Heart left ventricle (tissue), 13 donors: ENCODE results near the gene MARCO.

Experiments used
- CTCF ChIP-seq, 12 donors: fragments of 200-600 bp; sonication (generic) in 4 of 12; IDR thresholded peaks; one replicate each; pipeline versions ENCODE4 v1.5.0 to v1.8.0; 2018 to 2022; ENCODE audit warnings: antibody characterized with exemption in 12 of 12, mild to moderate bottlenecking in 5 of 12
- POLR2A ChIP-seq, 2 donors: fragments of 450-650 bp; IDR thresholded peaks; one replicate each; pipeline ENCODE4 v1.6.1; 2017; ENCODE audit warnings: antibody characterized with exemption in 2 of 2, mild to moderate bottlenecking in 2 of 2, moderate library complexity in 2 of 2
- donor health status: ischemic (EF 13 %, LVEDD 7.1; RV severe dilation, severe dysfunction).
- donor health status: DM: no; HTN: yes; CAD: no.
- donor health status: DM: no; HTN: no; CAD: no.
- donor health status: ischemic (EF 25% LVEDD 6.9; RV normal size, moderate dysfunction).
- donor health status: ischemic (EF 25% LVEDD 5.7; RV mildly dilated, moderate dysfunction).
- donor health status: ischemic (EF 35%, LVEDD 5.7; RV mildly dilated, moderate dysfunction).
- donor health status: nonischemic (EF 11% LVEDD 7.7; RV severe dilation, severe dysfunction).
- donor health status: DM: yes; HTN: yes; CAD: no.
- donor health status: PGD.
- donor health status: ischemic (EF 29% LVEDD 5.4; RV normal size, mild dysfunction).
- donor health status: nonischemic (EF 23%, LVEDD 6.1; RV moderate dilation, normal function).

GRCh38 chr2:118992740-118993391 is 50.9 kb downstream of the MARCO start:
- TF ChIP-seq CTCF (IDR thresholded peaks at IDR 0.05) = no peak
- no peak for TF ChIP-seq POLR2A (IDR thresholded peaks at IDR 0.05)
